ENCODE results near the gene SETD5. TPM values are rescaled to one million over a fixed set of nuclear protein-coding genes. Genes with fewer than 3 reads are reported as not detected.

Gene SETD5
- total and polyA plus RNA-seq, 2 of the 4 experiments (the other 2 are of a cell fraction) = 42.7 to 62.9 TPM

DNA sequence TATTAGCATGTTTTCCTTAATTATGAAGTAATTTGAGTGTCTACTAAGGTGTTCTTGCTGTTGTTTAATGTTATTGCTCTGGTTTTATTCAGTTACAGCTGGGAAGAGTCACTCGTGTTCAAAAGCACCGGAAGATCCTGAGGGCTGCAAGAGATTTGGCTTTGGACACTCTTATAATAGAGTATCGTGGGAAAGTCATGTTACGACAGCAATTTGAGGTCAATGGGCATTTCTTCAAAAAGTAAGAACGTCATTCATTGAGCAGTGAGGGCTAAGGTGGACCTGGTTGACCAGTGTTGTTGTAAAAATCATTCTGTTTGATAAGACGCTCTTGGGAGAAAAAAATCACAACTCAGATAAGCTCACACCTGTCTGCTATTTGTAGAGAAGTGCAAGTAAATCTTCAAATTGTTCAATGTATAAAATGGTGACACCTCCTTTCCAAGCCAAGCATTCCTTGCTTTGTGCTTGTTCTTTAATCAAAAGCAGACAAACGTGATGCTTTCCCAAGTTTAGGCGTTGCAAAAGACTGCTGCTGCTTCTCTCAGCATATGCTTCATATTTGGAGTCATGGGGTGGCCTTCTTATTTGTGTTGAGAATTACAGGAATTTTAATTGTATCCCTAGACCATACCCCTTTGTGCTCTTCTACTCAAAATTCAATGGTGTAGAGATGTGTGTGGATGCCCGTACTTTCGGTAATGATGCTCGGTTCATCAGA, 44.2 kb downstream of the SETD5 start:
- DNase-seq = no peak
- Histone ChIP-seq H4K20me1 (ENCODE audit: insufficient read depth, low read length) (peaks cover 28% of the 10 kb centered on the region; the same call in 1 of the 2 replicates), H3K4me3 (ENCODE audit: insufficient read depth, low read depth, low read length) (no peak overlapping the region), H4K5ac (ENCODE audit: low read depth, low read length) (no peak overlapping the region), H3K4ac (ENCODE audit: low read depth, low read length) (no peak overlapping the region), H3K56ac (ENCODE audit: extremely low read depth, insufficient read depth, low read length) (no peak overlapping the region), H3K9me3 (ENCODE audit: control insufficient read depth, insufficient read depth, low read length) (no peaks in the 10 kb centered on the region), H2BK5ac (ENCODE audit: low read depth, low read length, poor library complexity, severe bottlenecking) (no peak overlapping the region), H2BK120ac (ENCODE audit: low read depth, low read length) (no peak overlapping the region), H4K8ac (ENCODE audit: low read depth in 2 of 2, low read length in 2 of 2) (no peak overlapping the region), H2BK15ac (ENCODE audit: low read depth, low read length) (no peak overlapping the region), H3K4me2 (ENCODE audit: low read depth, low read length) (no peak overlapping the region), H2AK5ac (ENCODE audit: low read depth, low read length) (no peak overlapping the region), H2AFZ (replicated peaks; ENCODE audit: low read length, poor library complexity) (no peak overlapping the region), H3K9ac (ENCODE audit: low read depth, low read length) (no peak overlapping the region), H2BK20ac (ENCODE audit: low read depth, low read length) (no peak overlapping the region), H3K4me1 (ENCODE audit: control insufficient read depth, insufficient read depth, low read length) (no peaks in the 10 kb centered on the region), H3K27me3 (ENCODE audit: control insufficient read depth, insufficient read depth, low read length) (no peaks in the 10 kb centered on the region), H3K27ac (ENCODE audit: insufficient read depth, low read length) (no peak overlapping the region), H3K79me1 (ENCODE audit: low read depth in 1 of 2, low read length in 2 of 2) (peaks cover 17 to 45% of the 10 kb centered on the region in 2 experiments), H3K9me1 (ENCODE audit: insufficient read depth, low read length) (peaks cover 9% of the 10 kb centered on the region), H2AK9ac (replicated peaks; ENCODE audit: low read depth, low read length, poor library complexity) (no peak overlapping the region), H4K91ac (ENCODE audit: insufficient read depth, low read depth, low read length) (no peak overlapping the region), H3K14ac (replicated peaks; ENCODE audit: low read depth, low read length) (no peak overlapping the region), H3K23ac (ENCODE audit: low read depth, low read length) (no peak overlapping the region), H3K18ac (ENCODE audit: low read depth, low read length) (no peak overlapping the region), H3K36me3 (ENCODE audit: control insufficient read depth, insufficient read depth, low read length) (peaks cover 64% of the 10 kb centered on the region)
- 100% methylated on average over 2 of the region's 11 CpGs; no CpG with 5 or more reads in 1 of the 2 experiments for WGBS, 2 experiments (ENCODE audit: extremely low coverage in 2 of 2, insufficient read length in 1 of 2)
- ATAC-seq (ENCODE audit: low read depth) = no peak
- intact Hi-C loops (cut with micrococcal nuclease) = loop anchor here (2.0 kb wide), 1 partner anchor 13 kb away; no protein-coding TSS in a partner anchor
- dilution Hi-C loops (cut with HindIII; ENCODE audit: low sequenced_read_pairs, unreplicated experiment) = no loop called here
- TF ChIP-seq BHLHE40 (IDR thresholded peaks at IDR 0.05; ENCODE audit: low read depth, low read length) (no peak), MXI1 (IDR thresholded peaks at IDR 0.05; ENCODE audit: borderline replicate concordance, low read depth, low read length) (no peak), CEBPB (IDR thresholded peaks at IDR 0.05; ENCODE audit: low read depth, low read length) (no peak), MAZ (IDR thresholded peaks at IDR 0.05; ENCODE audit: borderline replicate concordance, low read depth, low read length) (no peak), RCOR1 (IDR thresholded peaks at IDR 0.05; ENCODE audit: insufficient replicate concordance, low read length) (no peak), RAD21 (IDR thresholded peaks at IDR 0.05; ENCODE audit: low read length) (no peak), RFX5 (IDR thresholded peaks at IDR 0.05; ENCODE audit: low read depth, low read length) (no peak), NFE2L2 (IDR thresholded peaks at IDR 0.05; ENCODE audit: low read depth, low read length) (no peak), POLR2A (IDR thresholded peaks at IDR 0.05; ENCODE audit: low read depth, low read length) (no peak), SMC3 (IDR thresholded peaks at IDR 0.05; ENCODE audit: low read depth, low read length) (no peak), CHD1 (IDR thresholded peaks at IDR 0.05; ENCODE audit: low read depth, low read length) (no peak), MAFK (IDR thresholded peaks at IDR 0.05; ENCODE audit: low read depth, low read length) (no peak)
- TF ChIP-seq, protein P1, sequence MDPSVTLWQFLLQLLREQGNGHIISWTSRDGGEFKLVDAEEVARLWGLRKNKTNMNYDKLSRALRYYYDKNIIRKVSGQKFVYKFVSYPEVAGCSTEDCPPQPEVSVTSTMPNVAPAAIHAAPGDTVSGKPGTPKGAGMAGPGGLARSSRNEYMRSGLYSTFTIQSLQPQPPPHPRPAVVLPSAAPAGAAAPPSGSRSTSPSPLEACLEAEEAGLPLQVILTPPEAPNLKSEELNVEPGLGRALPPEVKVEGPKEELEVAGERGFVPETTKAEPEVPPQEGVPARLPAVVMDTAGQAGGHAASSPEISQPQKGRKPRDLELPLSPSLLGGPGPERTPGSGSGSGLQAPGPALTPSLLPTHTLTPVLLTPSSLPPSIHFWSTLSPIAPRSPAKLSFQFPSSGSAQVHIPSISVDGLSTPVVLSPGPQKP (IDR thresholded peaks at IDR 0.05; ENCODE audit: borderline replicate concordance, low read depth, low read length) = no peak
- TF ChIP-seq, protein P2, sequence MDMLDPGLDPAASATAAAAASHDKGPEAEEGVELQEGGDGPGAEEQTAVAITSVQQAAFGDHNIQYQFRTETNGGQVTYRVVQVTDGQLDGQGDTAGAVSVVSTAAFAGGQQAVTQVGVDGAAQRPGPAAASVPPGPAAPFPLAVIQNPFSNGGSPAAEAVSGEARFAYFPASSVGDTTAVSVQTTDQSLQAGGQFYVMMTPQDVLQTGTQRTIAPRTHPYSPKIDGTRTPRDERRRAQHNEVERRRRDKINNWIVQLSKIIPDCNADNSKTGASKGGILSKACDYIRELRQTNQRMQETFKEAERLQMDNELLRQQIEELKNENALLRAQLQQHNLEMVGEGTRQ (IDR thresholded peaks at IDR 0.05; ENCODE audit: low read depth, low read length) = no peak
- ChIA-PET CTCF (no interaction called here), POLR2A (ENCODE audit: unreplicated experiment) (no interaction called here)
- in situ Hi-C loops (cut with MboI; ENCODE audit: low sequenced_read_pairs) = no loop called here
- no TSS peak for BruUV-seq (replicated peaks)

Data from IMR-90 (cell line).